ENCODE data around the gene SPINT1. TPM values are rescaled to one million over a fixed set of nuclear protein-coding genes. Genes with fewer than 3 reads are reported as not detected.
A peak's percentile ranks its signal among the peaks of the same experiment; 100 is the strongest.

Gene SPINT1
- total RNA-seq, 1 experiment from 2014 or later, result 0.02 TPM

DNA sequence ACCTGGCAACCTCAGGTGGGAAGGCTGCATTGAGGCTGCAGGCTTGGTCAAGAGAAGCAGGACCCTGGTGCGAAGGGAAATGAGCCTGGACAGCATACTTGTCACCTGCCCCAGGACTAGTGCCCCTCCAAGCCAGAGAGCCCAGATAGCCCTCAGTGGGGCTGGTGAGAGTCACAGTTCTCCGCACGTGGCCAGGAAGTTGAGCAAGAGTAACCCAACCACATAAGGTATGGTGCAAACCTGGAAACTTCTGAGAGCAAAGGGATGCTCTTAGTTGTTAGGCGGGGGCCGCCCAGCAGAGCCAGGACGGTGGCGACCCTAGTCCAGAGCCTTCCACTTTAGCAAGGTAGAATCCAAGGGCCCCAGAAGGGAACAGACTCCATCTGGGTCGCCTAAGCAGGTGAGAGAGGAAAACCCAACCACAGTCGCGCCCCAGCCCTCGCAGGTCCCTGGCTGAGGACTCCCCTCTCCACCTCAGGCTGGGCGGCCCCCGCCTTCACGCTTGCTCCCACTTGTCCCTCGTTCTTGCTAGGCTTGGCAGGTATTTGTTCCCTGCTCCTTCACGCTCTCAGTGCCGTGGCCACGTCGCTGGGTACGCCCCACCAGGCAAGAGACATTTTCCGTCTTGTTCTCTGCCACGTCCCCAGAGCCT, 49.3 kb downstream of the SPINT1 start:
- DNase-seq (ENCODE audit: low spot score), result no peak

DNA sequence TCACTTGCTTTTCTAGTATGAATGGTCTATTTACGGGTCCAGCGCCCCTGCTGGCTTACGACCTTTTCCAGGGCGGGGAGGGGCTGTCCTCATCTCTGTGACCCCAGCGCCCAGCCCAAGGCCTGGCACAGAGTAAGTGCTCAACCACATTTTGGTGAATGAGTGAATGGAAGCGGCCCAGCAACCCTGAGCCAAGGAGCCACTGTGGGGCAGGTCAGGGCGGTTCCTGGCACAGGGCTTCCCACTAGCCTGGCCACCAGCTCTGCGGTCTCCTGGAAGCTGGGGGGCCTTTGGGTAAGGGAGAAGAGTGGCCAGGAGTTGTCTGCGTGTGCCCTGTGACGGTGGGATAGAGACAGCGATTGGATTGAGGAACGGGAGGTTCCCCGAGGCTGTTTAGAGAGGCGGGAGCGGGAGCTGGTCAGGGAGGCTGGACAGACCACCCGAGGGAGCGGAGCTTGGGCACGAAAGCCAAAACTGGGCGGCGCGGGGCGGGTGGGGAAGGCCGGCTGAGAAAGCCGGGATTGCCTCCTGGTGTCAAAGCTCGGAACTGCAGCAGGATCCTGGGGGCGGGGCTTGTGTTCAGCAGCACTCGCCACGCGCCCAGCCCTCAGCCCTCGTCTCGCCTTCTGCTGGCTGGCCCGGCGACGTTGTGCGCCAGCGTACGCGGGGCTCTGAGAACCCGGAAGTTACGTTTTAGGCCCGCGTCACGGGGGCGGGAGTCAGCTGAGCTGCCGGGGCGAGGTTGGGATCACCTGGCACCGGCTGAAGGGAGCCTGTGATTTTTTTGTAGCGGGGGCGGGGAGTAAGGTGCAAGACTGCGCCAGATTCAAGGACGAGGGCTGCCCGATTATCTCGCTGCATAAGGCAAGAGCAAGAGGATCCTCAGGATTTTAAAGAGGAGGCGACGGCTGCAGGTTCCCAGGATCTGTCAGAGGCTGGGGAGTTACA, 50.2 kb downstream of the SPINT1 start, which contains the start of gene VPS18:
Gene VPS18 (plus strand): TSS at position 718 of the 948 bp plus-strand sequence. CDS start 319 bp downstream, outside the sequence.
- DNase-seq (ENCODE audit: low spot score), result peak; percentile 96

DNA sequence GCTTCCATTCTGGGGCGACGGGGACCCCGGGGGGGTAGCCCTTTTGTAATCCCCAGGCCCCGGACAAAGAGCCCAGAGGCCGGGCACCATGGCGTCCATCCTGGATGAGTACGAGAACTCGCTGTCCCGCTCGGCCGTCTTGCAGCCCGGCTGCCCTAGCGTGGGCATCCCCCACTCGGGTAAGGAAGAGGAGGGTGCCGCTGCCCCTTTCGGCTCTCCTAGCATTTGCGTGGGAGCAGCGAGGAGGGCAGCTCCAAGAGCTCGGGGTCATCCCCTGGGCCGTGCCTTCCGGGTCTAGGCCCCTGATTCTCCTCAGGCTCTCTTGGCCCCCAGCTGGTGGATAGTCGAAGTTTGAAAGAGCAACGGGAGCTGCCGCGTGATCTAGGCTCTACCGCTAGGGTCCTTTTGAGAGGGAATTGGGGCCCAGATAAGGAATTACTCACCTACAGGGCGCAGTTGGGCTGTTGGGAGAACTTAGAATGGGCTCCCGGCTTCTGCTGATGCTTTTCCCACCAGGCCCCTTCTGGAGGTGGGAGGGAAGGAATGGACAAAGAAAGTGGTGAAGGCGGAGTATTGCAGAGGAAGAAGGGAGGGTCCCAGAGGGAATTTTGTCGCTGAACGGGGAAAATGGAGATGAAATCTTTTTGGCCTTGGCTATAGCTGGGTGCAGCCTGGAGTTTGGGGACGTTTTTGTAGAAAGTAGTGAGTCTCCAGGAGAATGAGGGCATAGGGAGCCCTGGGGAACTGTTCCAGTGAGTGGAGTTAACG, 51.0 kb downstream of the SPINT1 start:
- DNase-seq (ENCODE audit: low spot score), result peak; percentile 63

DNA sequence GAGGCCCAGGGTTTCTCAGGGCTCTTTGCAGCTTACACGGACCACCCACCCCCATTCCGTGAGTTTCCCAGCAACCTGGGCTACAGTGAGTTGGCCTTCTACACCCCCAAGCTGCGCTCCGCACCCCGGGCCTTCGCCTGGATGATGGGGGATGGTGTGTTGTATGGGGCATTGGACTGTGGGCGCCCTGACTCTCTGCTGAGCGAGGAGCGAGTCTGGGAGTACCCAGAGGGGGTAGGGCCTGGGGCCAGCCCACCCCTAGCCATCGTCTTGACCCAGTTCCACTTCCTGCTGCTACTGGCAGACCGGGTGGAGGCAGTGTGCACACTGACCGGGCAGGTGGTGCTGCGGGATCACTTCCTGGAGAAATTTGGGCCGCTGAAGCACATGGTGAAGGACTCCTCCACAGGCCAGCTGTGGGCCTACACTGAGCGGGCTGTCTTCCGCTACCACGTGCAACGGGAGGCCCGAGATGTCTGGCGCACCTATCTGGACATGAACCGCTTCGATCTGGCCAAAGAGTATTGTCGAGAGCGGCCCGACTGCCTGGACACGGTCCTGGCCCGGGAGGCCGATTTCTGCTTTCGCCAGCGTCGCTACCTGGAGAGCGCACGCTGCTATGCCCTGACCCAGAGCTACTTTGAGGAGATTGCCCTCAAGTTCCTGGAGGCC, 55.8 kb downstream of the SPINT1 start:
- DNase-seq (ENCODE audit: low spot score), result no peak

DNA sequence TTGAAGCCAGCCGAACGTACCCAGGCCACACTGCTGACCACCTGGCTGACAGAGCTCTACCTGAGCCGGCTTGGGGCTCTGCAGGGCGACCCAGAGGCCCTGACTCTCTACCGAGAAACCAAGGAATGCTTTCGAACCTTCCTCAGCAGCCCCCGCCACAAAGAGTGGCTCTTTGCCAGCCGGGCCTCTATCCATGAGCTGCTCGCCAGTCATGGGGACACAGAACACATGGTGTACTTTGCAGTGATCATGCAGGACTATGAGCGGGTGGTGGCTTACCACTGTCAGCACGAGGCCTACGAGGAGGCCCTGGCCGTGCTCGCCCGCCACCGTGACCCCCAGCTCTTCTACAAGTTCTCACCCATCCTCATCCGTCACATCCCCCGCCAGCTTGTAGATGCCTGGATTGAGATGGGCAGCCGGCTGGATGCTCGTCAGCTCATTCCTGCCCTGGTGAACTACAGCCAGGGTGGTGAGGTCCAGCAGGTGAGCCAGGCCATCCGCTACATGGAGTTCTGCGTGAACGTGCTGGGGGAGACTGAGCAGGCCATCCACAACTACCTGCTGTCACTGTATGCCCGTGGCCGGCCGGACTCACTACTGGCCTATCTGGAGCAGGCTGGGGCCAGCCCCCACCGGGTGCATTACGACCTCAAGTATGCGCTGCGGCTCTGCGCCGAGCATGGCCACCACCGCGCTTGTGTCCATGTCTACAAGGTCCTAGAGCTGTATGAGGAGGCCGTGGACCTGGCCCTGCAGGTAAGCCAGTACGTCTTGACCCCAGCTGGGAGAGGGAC, 56.6 kb downstream of the SPINT1 start:
- no peak for DNase-seq (ENCODE audit: low spot score)

DNA sequence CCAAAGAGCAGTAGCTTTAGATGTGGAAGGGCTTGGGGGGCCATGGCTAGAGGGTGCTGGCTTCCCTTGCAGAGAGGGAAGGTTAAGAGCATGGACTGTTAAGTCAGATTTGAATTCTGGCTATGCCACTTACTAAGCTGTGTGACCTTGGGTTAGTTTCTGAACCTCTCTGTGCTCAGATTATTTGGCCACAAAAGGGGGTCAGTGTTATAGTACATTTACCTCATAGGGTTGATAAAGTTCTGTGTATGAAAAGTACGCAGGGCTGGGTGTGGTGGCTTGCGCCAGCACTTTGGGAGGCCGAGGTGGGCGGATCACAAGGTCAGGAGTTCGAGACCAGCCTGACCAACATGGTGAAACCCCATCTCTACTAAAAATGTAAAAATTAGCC, 57.2 kb downstream of the SPINT1 start:
- DNase-seq (ENCODE audit: low spot score), result no peak

DNA sequence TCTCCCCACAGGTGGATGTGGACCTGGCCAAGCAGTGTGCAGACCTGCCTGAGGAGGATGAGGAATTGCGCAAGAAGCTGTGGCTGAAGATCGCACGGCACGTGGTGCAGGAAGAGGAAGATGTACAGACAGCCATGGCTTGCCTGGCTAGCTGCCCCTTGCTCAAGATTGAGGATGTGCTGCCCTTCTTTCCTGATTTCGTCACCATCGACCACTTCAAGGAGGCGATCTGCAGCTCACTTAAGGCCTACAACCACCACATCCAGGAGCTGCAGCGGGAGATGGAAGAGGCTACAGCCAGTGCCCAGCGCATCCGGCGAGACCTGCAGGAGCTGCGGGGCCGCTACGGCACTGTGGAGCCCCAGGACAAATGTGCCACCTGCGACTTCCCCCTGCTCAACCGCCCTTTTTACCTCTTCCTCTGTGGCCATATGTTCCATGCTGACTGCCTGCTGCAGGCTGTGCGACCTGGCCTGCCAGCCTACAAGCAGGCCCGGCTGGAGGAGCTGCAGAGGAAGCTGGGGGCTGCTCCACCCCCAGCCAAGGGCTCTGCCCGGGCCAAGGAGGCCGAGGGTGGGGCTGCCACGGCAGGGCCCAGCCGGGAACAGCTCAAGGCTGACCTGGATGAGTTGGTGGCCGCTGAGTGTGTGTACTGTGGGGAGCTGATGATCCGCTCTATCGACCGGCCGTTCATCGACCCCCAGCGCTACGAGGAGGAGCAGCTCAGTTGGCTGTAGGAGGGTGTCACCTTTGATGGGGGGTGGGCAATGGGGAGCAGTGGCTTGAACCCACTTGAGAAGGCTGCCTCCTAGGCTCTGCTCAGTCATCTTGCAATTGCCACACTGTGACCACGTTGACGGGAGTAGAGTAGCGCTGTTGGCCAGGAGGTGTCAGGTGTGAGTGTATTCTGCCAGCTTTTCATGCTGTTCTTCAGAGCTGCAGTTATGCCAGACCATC, 59.0 kb downstream of the SPINT1 start:
- DNase-seq (ENCODE audit: low spot score), result no peak

DNA sequence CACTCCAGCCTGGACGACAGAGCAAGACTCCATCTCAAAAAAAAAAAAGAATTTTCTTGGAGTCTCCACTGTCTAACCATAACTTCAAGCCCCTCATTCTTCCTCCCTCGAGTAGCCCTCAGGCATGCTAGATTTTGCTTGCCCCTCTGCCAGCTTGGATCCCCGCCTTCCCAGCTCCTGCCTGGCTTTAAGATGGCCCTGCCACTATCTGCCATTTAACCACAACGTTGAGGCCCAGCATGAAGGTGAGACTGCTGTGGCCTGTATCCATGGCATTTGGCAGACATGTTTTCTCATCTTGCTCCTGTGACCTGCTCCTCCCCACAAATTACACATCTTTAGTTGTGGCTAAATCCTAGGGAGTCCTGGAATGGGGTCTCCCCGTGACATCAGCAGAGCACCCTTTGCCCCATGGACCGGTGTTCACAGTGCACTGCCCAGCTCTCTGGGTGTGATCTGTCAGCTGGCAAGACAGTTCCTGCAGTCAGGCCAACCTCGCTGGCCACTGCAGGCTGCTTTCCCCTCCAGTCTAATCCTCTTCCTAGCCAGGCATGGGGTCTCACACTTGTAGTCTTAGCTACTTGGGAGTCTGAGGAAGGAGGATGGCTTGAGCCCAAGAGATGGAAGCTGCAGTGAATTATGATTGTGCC, 60.8 kb downstream of the SPINT1 start:
- no peak for DNase-seq (ENCODE audit: low spot score)

DNA sequence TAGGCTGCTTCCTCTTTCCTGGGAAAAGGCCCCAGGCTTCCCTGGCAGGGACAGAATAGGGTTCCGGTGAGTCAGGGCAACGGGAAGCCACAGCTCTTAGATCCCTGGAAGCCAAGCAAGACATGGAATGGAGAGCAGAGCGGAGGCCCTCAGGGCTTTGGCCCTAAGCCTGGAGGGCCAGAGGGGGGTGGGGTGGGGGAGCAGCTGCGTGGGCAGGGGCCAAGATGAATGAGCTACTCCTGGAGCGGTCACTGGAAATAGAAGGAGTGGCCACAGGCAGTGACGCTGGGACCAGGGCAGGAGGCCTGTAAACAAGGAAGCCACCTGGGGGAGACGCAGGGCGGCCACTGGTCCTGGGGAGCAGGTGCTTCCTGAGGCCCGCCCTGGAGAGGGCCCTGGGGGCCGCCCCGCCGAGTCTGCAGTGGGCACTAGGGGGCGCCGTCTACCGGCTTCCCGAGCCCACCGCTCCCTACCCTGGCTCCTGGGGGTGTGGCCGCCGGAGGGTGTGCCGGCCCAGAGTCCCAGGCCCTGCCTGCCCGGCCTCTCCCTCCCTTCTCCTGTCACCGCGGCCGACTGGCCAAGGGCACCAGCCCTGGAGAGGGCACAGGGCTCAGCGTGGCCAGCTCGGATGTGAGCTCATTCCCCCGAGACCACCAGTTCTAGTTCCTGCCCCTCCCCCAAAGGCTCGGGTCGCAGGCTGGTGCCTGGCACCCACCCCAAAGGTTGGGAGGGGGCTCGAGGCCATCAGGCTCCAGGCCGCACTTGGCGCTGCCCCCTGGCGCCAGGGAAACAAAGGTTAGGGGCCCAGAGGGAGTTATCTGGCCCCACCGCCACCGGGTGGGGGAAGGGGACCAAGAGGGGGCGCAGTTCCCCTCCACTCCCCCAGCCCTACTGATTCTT, 62.5 kb downstream of the SPINT1 start:
- DNase-seq (ENCODE audit: low spot score), result peak; percentile 82

DNA sequence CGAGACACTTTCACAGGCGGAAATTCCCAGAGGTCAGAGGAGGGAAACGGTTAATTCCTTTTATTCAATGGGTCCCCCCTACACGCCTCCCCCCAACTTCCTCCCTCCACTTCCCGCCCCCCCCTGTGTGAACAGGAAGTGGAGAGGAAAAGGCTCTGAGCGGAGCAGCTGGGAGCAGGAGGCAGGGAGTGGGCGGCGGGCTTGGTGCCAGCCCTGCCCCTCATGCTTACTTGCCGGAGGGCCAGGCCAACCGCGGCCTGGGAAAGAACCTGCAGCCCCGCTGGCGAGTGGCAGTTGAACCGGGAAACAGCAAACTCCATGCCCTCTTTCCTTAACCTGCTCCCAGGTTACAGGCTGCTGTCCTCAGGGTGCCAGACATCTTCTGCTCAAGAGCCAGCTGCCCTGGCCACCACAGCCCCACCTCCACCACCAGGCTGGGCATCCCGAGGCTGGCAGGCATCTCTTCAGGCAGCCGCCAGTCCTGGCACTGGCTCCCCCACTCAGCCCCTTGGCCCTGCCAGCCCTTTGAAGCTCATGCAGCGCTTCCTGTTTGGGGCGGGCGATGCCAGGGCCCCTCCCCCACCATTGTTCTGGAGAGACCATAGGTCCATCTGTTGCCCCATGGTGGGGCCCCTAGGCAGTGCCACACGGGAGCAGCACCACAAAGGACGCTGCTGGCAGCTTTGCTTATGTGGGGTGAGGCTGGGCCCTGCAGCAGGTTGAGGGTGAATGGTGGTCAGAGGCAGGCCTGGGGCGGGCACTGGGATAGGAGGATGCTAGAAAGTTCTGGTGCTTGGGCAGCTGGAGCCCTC, 63.3 kb downstream of the SPINT1 start:
- DNase-seq (ENCODE audit: low spot score), result no peak

Other genes with a start within 250 kb of the SPINT1 start
- gene KNL1, start 249.8 kb upstream of the SPINT1 start, total RNA-seq (2014; rRNA removed; shearing (Covaris generic)), result 18.3 and 18.8 TPM in 2 replicates
- 8.5 and 13.5 TPM in 2 replicates for gene RAD51, start 148.9 kb upstream of the SPINT1 start, total RNA-seq (2014; rRNA removed; shearing (Covaris generic))
- 10.1 and 10.4 TPM in 2 replicates for gene RMDN3, start 88.8 kb upstream of the SPINT1 start, total RNA-seq (2014; rRNA removed; shearing (Covaris generic))
- gene GCHFR, start 80.0 kb upstream of the SPINT1 start, total RNA-seq (2014; rRNA removed; shearing (Covaris generic)), result 43.2 and 49.0 TPM in 2 replicates
- gene C15orf62, start 74.1 kb upstream of the SPINT1 start, total RNA-seq (2014; rRNA removed; shearing (Covaris generic)), result 0.45 TPM in 1 of 2 replicates, not detected in the other
- gene ZFYVE19, start 37.0 kb upstream of the SPINT1 start, total RNA-seq (2014; rRNA removed; shearing (Covaris generic)), result 29.4 and 32.2 TPM in 2 replicates
- gene DNAJC17, start 36.6 kb upstream of the SPINT1 start, total RNA-seq (2014; rRNA removed; shearing (Covaris generic)), result 50.4 and 60.5 TPM in 2 replicates
- not detected in 2 replicates for gene PPP1R14D, start 15.3 kb upstream of the SPINT1 start, total RNA-seq (2014; rRNA removed; shearing (Covaris generic))
- 0.41 TPM in 1 of 2 replicates, not detected in the other for gene RHOV, start 30.2 kb downstream of the SPINT1 start, total RNA-seq (2014; rRNA removed; shearing (Covaris generic))
- 13.3 and 18.5 TPM in 2 replicates for gene VPS18, start 50.4 kb downstream of the SPINT1 start, total RNA-seq (2014; rRNA removed; shearing (Covaris generic))
- 0.10 TPM in 1 of 2 replicates, not detected in the other for gene DLL4, start 85.3 kb downstream of the SPINT1 start, total RNA-seq (2014; rRNA removed; shearing (Covaris generic))
- gene CHAC1, start 109.4 kb downstream of the SPINT1 start, total RNA-seq (2014; rRNA removed; shearing (Covaris generic)), result 28.0 and 35.4 TPM in 2 replicates